H1 (cell line): ENCODE measurements around the gene IDI1. TPM values are rescaled to one million over a fixed set of nuclear protein-coding genes. Genes with fewer than 3 reads are reported as not detected.

Source experiments
- CTCF ChIA-PET: fragments of 300-600 bp; sonication (Branson Sonifier 250); formaldehyde crosslinking; loops from one replicate; lab custom pipeline; 2021; ENCODE audit not compliant: partially characterized antibody; lab: Charles Lee
- POLR2A ChIA-PET: fragments of 300-600 bp; sonication (Branson Sonifier 250); formaldehyde crosslinking; loops from one replicate; lab custom pipeline; 2021; ENCODE audit warnings: inconsistent platforms; ENCODE audit not compliant: partially characterized antibody; lab: Charles Lee
- DNase-seq, 2 experiments: peaks; one replicate each; pipeline versions ENCODE4 v3.0.0 to v3.0.0-alpha.2; 2010 to 2022; ENCODE audit warnings: low spot score in 2 of 2, low read depth in 1 of 2, mixed read lengths in 1 of 2
- FAIRE-seq: peaks from 2 replicates; lab custom pipeline; 2011; peaks lifted over from hg19 to GRCh38; lab: Jason Lieb, UNC
- H2AFZ ChIP-seq: 2 replicates; pipeline ENCODE4 v1.8.1; 2012; ENCODE audit warnings: low read length, inconsistent platforms
- H2AK5ac ChIP-seq: 2 replicates; pipeline ENCODE4 v1.6.1; 2013; ENCODE audit warnings: low read depth, low read length
- H2BK120ac ChIP-seq: replicated peaks from 2 replicates; pipeline ENCODE3; 2013; ENCODE audit warnings: low read depth, low read length, inconsistent platforms
- H2BK12ac ChIP-seq: 2 replicates; pipeline ENCODE4 v1.6.1; 2013; ENCODE audit warnings: low read depth, low read length
- H2BK15ac ChIP-seq: 2 replicates; pipeline ENCODE4 v1.6.1; 2013; ENCODE audit warnings: low read length
- H2BK20ac ChIP-seq: 2 replicates; pipeline ENCODE4 v1.6.1; 2013; ENCODE audit warnings: low read length
- H2BK5ac ChIP-seq: 2 replicates; pipeline ENCODE4 v1.6.1; 2013; ENCODE audit warnings: low read depth, low read length
- H3K14ac ChIP-seq: 2 replicates; pipeline ENCODE4 v1.6.1; 2013; ENCODE audit warnings: inconsistent platforms; ENCODE audit not compliant: insufficient read length
- H3K18ac ChIP-seq: 2 replicates; pipeline ENCODE4 v1.6.1; 2013; ENCODE audit warnings: low read length; ENCODE audit errors: extremely low read depth
- H3K23ac ChIP-seq: 2 replicates; pipeline ENCODE4 v1.6.1; 2013; ENCODE audit warnings: inconsistent platforms; ENCODE audit not compliant: insufficient read length
- H3K23me2 ChIP-seq: 2 replicates; pipeline ENCODE4 v1.6.1; 2013; ENCODE audit warnings: low read depth, low read length
- H3K27ac ChIP-seq: 2 replicates; pipeline ENCODE4 v1.6.1; 2011; ENCODE audit warnings: low read depth, low read length, inconsistent platforms
- H3K27me3 ChIP-seq, 4 experiments: replicated peaks in 1 of 4; 1 replicate in 1 of 4; 2 replicates in 3 of 4; pipeline versions ENCODE4 v1.6.1 to v1.8.1; 2011 to 2013; ENCODE audit warnings: low read length in 3 of 4, mild to moderate bottlenecking in 3 of 4, inconsistent platforms in 2 of 4, mixed read lengths in 2 of 4, moderate library complexity in 1 of 4; ENCODE audit not compliant: control insufficient read depth in 3 of 4, insufficient read depth in 3 of 4; ENCODE audit errors: extremely low read depth in 1 of 4
- H3K36me3 ChIP-seq, 4 experiments: 2 replicates each; pipeline versions ENCODE4 v1.6.1 to v1.8.1; 2011 to 2013; ENCODE audit warnings: mild to moderate bottlenecking in 4 of 4, low read length in 3 of 4, moderate library complexity in 2 of 4, control low read depth in 1 of 4, inconsistent platforms in 1 of 4; ENCODE audit not compliant: insufficient read depth in 4 of 4, control insufficient read depth in 2 of 4
- H3K4ac ChIP-seq: replicated peaks from 2 replicates; pipeline ENCODE3; 2013; ENCODE audit warnings: low read length, low read depth, mixed read lengths, inconsistent platforms; ENCODE audit not compliant: insufficient read length
- H3K4me1 ChIP-seq, 4 experiments: replicated peaks in 1 of 4; 1 replicate in 1 of 4; 2 replicates in 3 of 4; pipeline versions ENCODE4 v1.6.1 to v1.8.1; 2011 to 2013; ENCODE audit warnings: low read length in 3 of 4, inconsistent platforms in 2 of 4, mixed read lengths in 1 of 4; ENCODE audit not compliant: insufficient read depth in 4 of 4, control insufficient read depth in 3 of 4
- H3K4me2 ChIP-seq, 2 experiments: 2 replicates each; pipeline versions ENCODE4 v1.6.1 to v1.8.1; 2011 to 2013; ENCODE audit warnings: low read depth in 2 of 2, low read length in 2 of 2, control low read depth in 1 of 2, inconsistent platforms in 1 of 2, mild to moderate bottlenecking in 1 of 2; ENCODE audit not compliant: insufficient read depth in 1 of 2
- H3K4me3 ChIP-seq, 4 experiments: fragments of 200-600, 300-600 bp in 1 of 4; sonication (generic), shearing (Covaris generic), sonication (Bioruptor Twin) in 1 of 4; 2 replicates each; pipeline versions ENCODE4 v1.5.1 to v1.8.1; 2011 to 2016; ENCODE audit warnings: low read length in 4 of 4, low read depth in 3 of 4, control low read depth in 2 of 4, inconsistent platforms in 2 of 4, mild to moderate bottlenecking in 2 of 4, mixed read lengths in 1 of 4, moderate library complexity in 1 of 4; ENCODE audit not compliant: insufficient read depth in 2 of 4; ENCODE audit errors: extremely low read depth in 1 of 4
- H3K56ac ChIP-seq: replicated peaks from 2 replicates; pipeline ENCODE3; 2013; ENCODE audit warnings: low read depth, mild to moderate bottlenecking, mixed read lengths, low read length, inconsistent platforms; ENCODE audit not compliant: insufficient read length
- H3K79me1 ChIP-seq: 2 replicates; pipeline ENCODE4 v1.6.1; 2013; ENCODE audit warnings: low read depth, low read length, control low read depth
- H3K79me2 ChIP-seq, 2 experiments: 2 replicates each; pipeline versions ENCODE4 v1.6.1 to v1.8.1; 2012 to 2013; ENCODE audit warnings: low read length in 2 of 2, mild to moderate bottlenecking in 2 of 2, inconsistent platforms in 1 of 2; ENCODE audit not compliant: insufficient read depth in 2 of 2, control insufficient read depth in 1 of 2
- H3K9ac ChIP-seq, 4 experiments: replicated peaks in 1 of 4; 1 replicate in 1 of 4; 2 replicates in 3 of 4; pipeline versions ENCODE4 v1.6.1 to v1.8.1; 2011 to 2013; ENCODE audit warnings: low read depth in 3 of 4, low read length in 3 of 4, control low read depth in 2 of 4, mild to moderate bottlenecking in 2 of 4, moderate library complexity in 2 of 4, inconsistent platforms in 1 of 4; ENCODE audit errors: extremely low read depth in 1 of 4
- H3K9me3 ChIP-seq, 2 experiments: 2 replicates each; pipeline versions ENCODE4 v1.6.1 to v1.8.1; 2012 to 2013; ENCODE audit warnings: mild to moderate bottlenecking in 2 of 2, moderate library complexity in 2 of 2, control low read depth in 1 of 2, inconsistent platforms in 1 of 2, low read depth in 1 of 2, low read length in 1 of 2, mixed read lengths in 1 of 2; ENCODE audit not compliant: insufficient read depth in 2 of 2
- H4K20me1 ChIP-seq, 2 experiments: replicated peaks in 1 of 2; 2 replicates each; pipeline versions ENCODE3 to v1.8.1; 2011 to 2013; ENCODE audit warnings: inconsistent platforms in 2 of 2, low read length in 2 of 2, mild to moderate bottlenecking in 1 of 2; ENCODE audit not compliant: insufficient read depth in 2 of 2, control insufficient read depth in 1 of 2
- H4K5ac ChIP-seq: 2 replicates; pipeline ENCODE4 v1.6.1; 2013; ENCODE audit warnings: low read length, low read depth, mixed read lengths, inconsistent platforms; ENCODE audit not compliant: insufficient read length
- H4K8ac ChIP-seq: 2 replicates; pipeline ENCODE4 v1.8.0; 2013; ENCODE audit warnings: mild to moderate bottlenecking, moderate library complexity, low read length, inconsistent platforms; ENCODE audit not compliant: insufficient read depth; ENCODE audit errors: extremely low read depth
- H4K91ac ChIP-seq: replicated peaks from 2 replicates; pipeline ENCODE3; 2013; ENCODE audit warnings: low read length, mixed read lengths, inconsistent platforms; ENCODE audit not compliant: insufficient read length
- POLR2AphosphoS5 ChIP-seq: IDR thresholded peaks from 2 replicates; pipeline ENCODE4 v1.6.1; 2011; ENCODE audit warnings: low read depth, low read length
- WGBS, 2 experiments: shearing (Covaris generic) in 1 of 2; methylation state at CpG; one replicate each; pipeline versions ENCODE4 v1.1.6 to v1.1.7; 2013 to 2015; ENCODE audit warnings: low lambda C conversion rate in 2 of 2, mixed read lengths in 2 of 2, inconsistent platforms in 1 of 2, low coverage in 1 of 2, missing lambda C conversion rate in 1 of 2; ENCODE audit not compliant: insufficient replicate concordance in 2 of 2, insufficient coverage in 1 of 2, insufficient read length in 1 of 2; ENCODE audit errors: extremely low coverage in 1 of 2, missing lambda C conversion rate in 1 of 2; 5-methylcytosine and 5-hydroxymethylcytosine counted together
- polyA plus RNA-seq, 7 experiments: library from polyadenylated mRNA; depleted of rRNA in 3 of 7; stranded (reverse) in 5 of 7; unstranded in 2 of 7; fragments of >200 nt in 5 of 7; fragments of 200-250 nt in 2 of 7; gene quantifications; 1 replicate in 5 of 7; 2 replicates in 1 of 7; 4 replicates in 1 of 7; pipeline versions ENCODE4 v1.2.1 to v1.2.3, GENCODE V29; 2011 to 2013; ENCODE audit warnings: missing spikeins in 2 of 7, mixed read lengths in 2 of 7
- total RNA-seq: library from RNA; stranded (reverse); fragmentation: NEBNext Ultra II Directional; extraction: Animal tissue kit (Norgen Biotek cat#: 25700); gene quantifications from 2 replicates; pipeline ENCODE4 v1.2.1, GENCODE V29; 2021

IDI1 gene
- total and polyA plus RNA-seq, 2 of the 8 experiments (the other 6 are each of a cell fraction or from before 2014, with no cell fraction given): 35.3 to 56.6 TPM

DNA sequence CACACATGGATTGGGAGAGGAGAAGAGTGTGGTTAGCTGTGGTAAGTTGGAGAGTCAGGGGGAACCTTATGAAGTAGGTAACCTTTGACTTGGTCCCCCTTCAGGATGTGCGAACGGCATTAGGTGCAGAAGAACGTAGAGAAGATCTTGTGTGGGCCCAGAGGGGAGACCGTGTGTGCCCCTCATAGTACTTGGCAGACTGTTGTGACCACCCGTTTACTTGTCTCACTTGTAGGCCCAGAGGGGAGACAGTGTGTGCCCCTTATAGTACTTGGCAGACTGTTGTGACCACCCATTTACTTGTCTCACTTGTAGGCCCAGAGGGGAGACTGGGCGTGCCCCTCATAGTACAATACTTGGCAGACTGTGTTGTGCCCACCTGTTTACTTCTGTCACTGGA lies 58.1 kb downstream of the IDI1 start:
- peaks cover 10% of the 10 kb centered on the region for H3K23me2 ChIP-seq
- H2AK5ac ChIP-seq: no peak overlapping the region
- 90% methylated on average over 6 of the region's 6 CpGs; no CpG with 5 or more reads in 1 of the 2 experiments for WGBS, 2 experiments
- no peak for FAIRE-seq
- H4K20me1 ChIP-seq: peaks cover 6 to 14% of the 10 kb centered on the region in 2 experiments
- no peak overlapping the region for H3K9ac ChIP-seq
- H3K36me3 ChIP-seq: peaks cover 23 to 31% (median 29%) of the 10 kb centered on the region in 4 experiments
- H2BK15ac ChIP-seq: no peak overlapping the region
- DNase-seq: no peak
- no peaks in the 10 kb centered on the region for H3K27me3 ChIP-seq
- no peaks in the 10 kb centered on the region; the same call in 1 of the 2 replicates for H3K79me1 ChIP-seq
- no peak overlapping the region for H3K27ac ChIP-seq
- no peaks in the 10 kb centered on the region for H3K9me3 ChIP-seq
- no peak overlapping the region for H3K18ac ChIP-seq
- H2AFZ ChIP-seq: no peak overlapping the region
- no peak overlapping the region for H3K23ac ChIP-seq
- H4K91ac ChIP-seq: no peak overlapping the region
- no peak overlapping the region for H2BK120ac ChIP-seq
- no peak overlapping the region for H3K4me2 ChIP-seq
- H2BK12ac ChIP-seq: no peak overlapping the region
- no peak overlapping the region for H3K4me3 ChIP-seq
- peaks cover 0 to 3% (median 1%) of the 10 kb centered on the region in 4 experiments; a peak in 3 of 7 replicates for H3K4me1 ChIP-seq
- no peak overlapping the region for H3K56ac ChIP-seq
- no peak overlapping the region for H3K14ac ChIP-seq
- H2BK5ac ChIP-seq: no peak overlapping the region; the same call in 1 of the 2 replicates
- peaks cover 31 to 68% of the 10 kb centered on the region in 2 experiments for H3K79me2 ChIP-seq
- POLR2A ChIA-PET: interaction anchor here (1.8 to 5.7 kb wide), 3 partner anchors 12 to 60 kb away, joined by 5 to 28 read pairs (median 22); partner anchors contain the start of gene LARP4B
- no peak overlapping the region for H4K5ac ChIP-seq
- no peak overlapping the region for H4K8ac ChIP-seq
- no peak overlapping the region for H3K4ac ChIP-seq
- CTCF ChIA-PET: no interaction called here
- no peak overlapping the region for H2BK20ac ChIP-seq
- TF ChIP-seq POLR2AphosphoS5: 0 out of 2 replicates have a peak, but pooled peaks have one; percentile 54
